Ovary (tissue), 9 donors: ENCODE measurements around the gene WDR83. TPM values are rescaled to one million over a fixed set of nuclear protein-coding genes. Genes with fewer than 3 reads are reported as not detected.

Source experiments
- DNase-seq, 5 donors: peaks; one replicate each; pipeline ENCODE4 v3.0.0-alpha.2; 2019 to 2020
- H3K27ac ChIP-seq, 2 donors: fragments of 200-600 bp; one replicate each; pipeline versions ENCODE4 v1.5.1 to v1.8.0; 2019 to 2022
- H3K27me3 ChIP-seq: fragments of 200-600 bp; one replicate; pipeline ENCODE4 v1.8.0; 2022
- H3K36me3 ChIP-seq: fragments of 200-600 bp; sonication (generic); one replicate; pipeline ENCODE4 v1.5.1; 2019
- H3K4me1 ChIP-seq: one replicate; pipeline ENCODE4 v1.8.1; 2013; ENCODE audit warnings: mild to moderate bottlenecking, moderate library complexity; ENCODE audit not compliant: insufficient read depth
- H3K4me3 ChIP-seq: fragments of 200-600 bp; sonication (generic); one replicate; pipeline ENCODE4 v1.5.1; 2017
- H3K9me3 ChIP-seq, 2 donors: fragments of 200-600 bp in 1 of 2; sonication (generic) in 1 of 2; one replicate each; pipeline versions ENCODE4 v1.5.1 to v1.8.1; 2013 to 2019; ENCODE audit warnings: mild to moderate bottlenecking in 1 of 2, moderate library complexity in 1 of 2
- EP300 ChIP-seq: sonication (generic); formaldehyde crosslinking; IDR thresholded peaks from one replicate; pipeline ENCODE4 v1.6.1; 2017; ENCODE audit warnings: antibody characterized with exemption
- POLR2A ChIP-seq: fragments of 450-650 bp; IDR thresholded peaks from one replicate; pipeline ENCODE4 v1.6.1; 2017; ENCODE audit warnings: antibody characterized with exemption, mild to moderate bottlenecking, moderate library complexity
- WGBS, 3 donors: extraction: QIAGEN DNeasy Blood & Tissue Kit in 1 of 3; methylation state at CpG; one replicate each; pipeline versions ENCODE4 v1.1.5 to v1.1.7; 2013 to 2017; 5-methylcytosine and 5-hydroxymethylcytosine counted together
- intact Hi-C, 4 donors: fragments of 100-400 bp; cut with DNase I; formaldehyde crosslinking; loops; one replicate each; pipeline versions ENCODE4 v1.11.0 to v1.15.1; 2022 to 2023
- polyA plus RNA-seq, 2 donors: library from polyadenylated mRNA; stranded (reverse); fragments of 200-250 nt in 1 of 2; fragments of 350-450 nt in 1 of 2; fragmentation: Illumina TruSeq in 1 of 2; extraction: RNeasy Lipid Tissue Mini Kit (QIAGEN cat#74804) in 1 of 2; gene quantifications; one replicate each; pipeline ENCODE4 v1.2.3, GENCODE V29; 2013 to 2014
- total RNA-seq, 7 donors: library from RNA; depleted of rRNA in 2 of 7; stranded (reverse); fragments of >200 nt in 2 of 7; fragmentation: NEBNext Ultra II Directional in 3 of 7; extraction: Animal tissue kit (Norgen Biotek cat#: 25700) in 3 of 7; gene quantifications; one replicate each; pipeline versions ENCODE4 v1.1.0 to v1.2.4, GENCODE V29; 2016 to 2023
- TF ChIP-seq, protein P1 (sequence below), 3 donors: fragments of 450-650 bp in 2 of 3; fragments of 200-600 bp in 1 of 3; IDR thresholded peaks; one replicate each; pipeline versions ENCODE4 v1.5.1 to v1.8.0; 2016 to 2022; ENCODE audit warnings: antibody characterized with exemption in 3 of 3, mild to moderate bottlenecking in 1 of 3
- donor health status: DM: no; HTN: no; CAD: no; lungs with moderate emphysema.
- donor health status: DM: no; HTN: no; CAD: no.
- donor health status: Bipolar disorder and iron deficiency.
- donor health status: DM: yes; HTN: yes; CAD: no.
- donor health status: DM: no; HTN: no; CAD: no.
- donor health status: DM: yes; HTN: yes; CAD: no.

Gene WDR83
- total and polyA plus RNA-seq, 9 donors: 2.8 to 16.3 (median 11.9) TPM

DNA sequence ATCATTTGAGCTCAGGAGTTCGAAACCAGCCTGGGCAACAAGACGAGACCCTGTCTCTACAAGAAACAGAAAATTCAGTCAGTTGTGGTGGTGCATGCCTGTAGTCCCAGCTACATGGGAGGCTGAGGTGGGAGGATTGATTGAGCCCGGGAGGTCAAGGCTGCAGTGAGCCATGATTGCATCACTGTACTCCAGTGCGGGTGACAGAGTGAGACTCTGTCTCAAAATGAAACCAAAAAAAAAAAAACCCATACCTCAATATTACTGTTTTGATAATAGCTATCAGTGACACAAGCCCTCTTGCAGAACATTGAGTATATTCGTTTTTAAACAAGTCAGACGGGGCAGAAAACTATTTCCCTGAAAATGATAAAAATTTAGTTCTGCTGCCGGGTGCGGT, 39.6 kb upstream of the WDR83 start:
- WGBS, 3 donors: 84 to 96% (median 96%) methylated on average over 8 of the region's 8 CpGs

DNA sequence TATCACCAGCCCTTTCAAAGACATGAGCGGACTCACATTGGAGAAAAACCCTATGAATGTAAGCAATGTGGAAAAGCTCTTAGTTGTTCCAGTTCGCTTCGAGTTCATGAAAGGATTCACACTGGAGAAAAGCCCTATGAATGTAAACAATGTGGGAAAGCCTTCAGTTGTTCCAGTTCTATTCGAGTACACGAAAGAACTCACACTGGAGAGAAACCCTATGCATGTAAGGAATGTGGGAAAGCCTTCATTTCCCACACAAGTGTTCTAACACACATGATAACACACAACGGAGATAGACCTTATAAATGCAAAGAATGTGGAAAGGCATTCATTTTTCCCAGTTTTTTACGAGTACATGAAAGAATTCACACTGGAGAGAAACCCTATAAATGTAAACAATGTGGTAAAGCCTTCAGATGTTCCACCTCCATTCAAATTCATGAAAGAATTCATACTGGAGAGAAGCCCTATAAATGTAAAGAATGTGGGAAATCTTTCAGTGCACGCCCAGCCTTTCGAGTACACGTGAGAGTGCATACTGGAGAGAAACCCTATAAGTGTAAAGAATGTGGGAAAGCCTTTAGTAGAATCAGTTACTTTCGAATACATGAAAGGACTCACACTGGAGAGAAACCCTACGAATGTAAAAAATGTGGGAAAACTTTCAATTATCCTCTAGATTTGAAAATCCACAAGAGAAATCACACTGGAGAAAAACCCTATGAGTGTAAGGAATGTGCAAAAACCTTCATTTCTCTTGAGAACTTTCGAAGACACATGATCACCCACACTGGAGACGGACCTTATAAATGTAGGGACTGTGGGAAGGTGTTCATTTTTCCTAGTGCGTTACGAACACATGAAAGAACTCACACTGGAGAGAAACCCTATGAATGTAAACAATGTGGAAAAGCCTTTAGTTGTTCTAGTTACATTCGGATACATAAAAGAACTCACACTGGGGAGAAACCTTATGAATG, 38.3 kb upstream of the WDR83 start:
- TF ChIP-seq POLR2A (no peak), EP300 (no peak)
- TF ChIP-seq, protein P1, sequence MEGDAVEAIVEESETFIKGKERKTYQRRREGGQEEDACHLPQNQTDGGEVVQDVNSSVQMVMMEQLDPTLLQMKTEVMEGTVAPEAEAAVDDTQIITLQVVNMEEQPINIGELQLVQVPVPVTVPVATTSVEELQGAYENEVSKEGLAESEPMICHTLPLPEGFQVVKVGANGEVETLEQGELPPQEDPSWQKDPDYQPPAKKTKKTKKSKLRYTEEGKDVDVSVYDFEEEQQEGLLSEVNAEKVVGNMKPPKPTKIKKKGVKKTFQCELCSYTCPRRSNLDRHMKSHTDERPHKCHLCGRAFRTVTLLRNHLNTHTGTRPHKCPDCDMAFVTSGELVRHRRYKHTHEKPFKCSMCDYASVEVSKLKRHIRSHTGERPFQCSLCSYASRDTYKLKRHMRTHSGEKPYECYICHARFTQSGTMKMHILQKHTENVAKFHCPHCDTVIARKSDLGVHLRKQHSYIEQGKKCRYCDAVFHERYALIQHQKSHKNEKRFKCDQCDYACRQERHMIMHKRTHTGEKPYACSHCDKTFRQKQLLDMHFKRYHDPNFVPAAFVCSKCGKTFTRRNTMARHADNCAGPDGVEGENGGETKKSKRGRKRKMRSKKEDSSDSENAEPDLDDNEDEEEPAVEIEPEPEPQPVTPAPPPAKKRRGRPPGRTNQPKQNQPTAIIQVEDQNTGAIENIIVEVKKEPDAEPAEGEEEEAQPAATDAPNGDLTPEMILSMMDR (IDR thresholded peaks at IDR 0.05): no peak
- Histone ChIP-seq H3K9me3 (peaks cover 0 to 11% of the 10 kb centered on the region in 2 donors), H3K4me3 (no peak overlapping the region), H3K27me3 (no peaks in the 10 kb centered on the region), H3K4me1 (no peaks in the 10 kb centered on the region), H3K36me3 (no peaks in the 10 kb centered on the region), H3K27ac (no peak overlapping the region)
- no peak for DNase-seq
- intact Hi-C loops: no loop called here
- 92 to 94% (median 93%) methylated on average over 17 of the region's 17 CpGs for WGBS, 3 donors

More for the DNA sequence above, 39.6 kb upstream of the WDR83 start:
- Histone ChIP-seq H3K4me3 (no peak overlapping the region), H3K9me3 (peaks cover 0 to 11% of the 10 kb centered on the region in 2 donors), H3K4me1 (no peaks in the 10 kb centered on the region), H3K36me3 (no peaks in the 10 kb centered on the region), H3K27ac (no peak overlapping the region), H3K27me3 (no peaks in the 10 kb centered on the region)
- TF ChIP-seq, protein P1 (IDR thresholded peaks at IDR 0.05): no peak
- TF ChIP-seq POLR2A: no peak
- intact Hi-C loops: no loop called here
- DNase-seq: no peak

DNA sequence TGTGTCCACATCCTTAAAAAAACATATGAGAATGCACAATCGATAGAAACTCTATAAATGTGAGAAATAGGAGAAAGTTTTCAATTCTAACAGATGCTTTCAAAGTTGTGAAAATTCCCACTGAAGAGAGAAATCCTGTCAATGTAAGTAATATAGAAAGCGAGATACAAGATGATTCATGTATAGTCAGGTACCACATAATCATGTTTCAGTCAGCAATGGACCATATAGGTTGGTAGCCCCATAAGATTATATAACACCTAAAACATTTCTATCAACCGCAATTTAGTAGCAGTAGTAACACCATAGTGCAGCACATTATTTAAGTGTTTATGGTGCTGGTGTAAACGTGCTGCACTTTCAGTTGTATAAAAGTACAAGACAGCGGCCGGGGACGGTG, 37.4 kb upstream of the WDR83 start:
- H3K4me3 ChIP-seq: no peak overlapping the region
- DNase-seq: no peak
- no peaks in the 10 kb centered on the region for H3K4me1 ChIP-seq
- H3K27ac ChIP-seq: no peak overlapping the region
- H3K36me3 ChIP-seq: no peaks in the 10 kb centered on the region
- intact Hi-C loops: no loop called here
- TF ChIP-seq POLR2A: no peak
- TF ChIP-seq, protein P1 (IDR thresholded peaks at IDR 0.05): no peak
- no peak for TF ChIP-seq EP300
- H3K27me3 ChIP-seq: no peaks in the 10 kb centered on the region
- peaks cover 0 to 11% of the 10 kb centered on the region in 2 donors for H3K9me3 ChIP-seq
- WGBS, 3 donors: 94 to 96% (median 95%) methylated on average over 7 of the region's 7 CpGs

DNA sequence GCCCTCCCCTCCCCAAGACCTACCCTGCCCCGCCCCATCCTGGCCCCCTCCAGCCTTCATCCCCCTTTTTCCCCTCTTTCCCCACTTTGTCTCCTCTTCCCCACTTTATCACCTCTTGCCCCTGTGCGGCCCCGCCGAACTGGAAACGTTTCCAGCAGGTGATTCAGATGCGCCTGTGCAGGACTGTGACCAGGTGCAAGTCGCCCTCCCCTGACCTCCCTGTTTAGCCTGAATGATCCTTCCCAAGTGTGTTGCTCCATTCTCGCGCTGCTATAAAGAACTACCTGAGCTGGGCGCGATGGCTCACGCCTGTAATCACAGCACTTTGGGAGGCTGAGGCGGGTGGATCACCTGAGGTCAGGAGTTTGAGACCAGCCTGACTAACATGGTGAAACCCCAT, 30.0 kb upstream of the WDR83 start:
- peaks cover 5% of the 10 kb centered on the region for H3K4me1 ChIP-seq
- 76 to 87% (median 76%) methylated on average over 13 of the region's 13 CpGs for WGBS, 3 donors

More for the DNA sequence above, 30.0 kb upstream of the WDR83 start:
- no peaks in the 10 kb centered on the region for H3K27me3 ChIP-seq
- no peak overlapping the region for H3K4me3 ChIP-seq
- no peaks in the 10 kb centered on the region for H3K9me3 ChIP-seq
- no peak for DNase-seq
- no peak for TF ChIP-seq EP300
- no peak for TF ChIP-seq POLR2A
- TF ChIP-seq, protein P1 (IDR thresholded peaks at IDR 0.05): no peak
- H3K27ac ChIP-seq: no peak overlapping the region
- H3K36me3 ChIP-seq: no peaks in the 10 kb centered on the region
- intact Hi-C loops: no loop called here
